Measurements from ENCODE around the gene CAMSAP2. TPM values are rescaled to one million over a fixed set of nuclear protein-coding genes. Genes with fewer than 3 reads are reported as not detected.
"Not testable (repeated sequence)": the region's sequence is repeated elsewhere in the genome, so short reads cannot be mapped to it uniquely, and the experiment has no call there.

The CAMSAP2 gene
- total and polyA plus RNA-seq, 2 of the 8 experiments (the other 6 are each of a cell fraction or from before 2014, with no cell fraction given), result 4.2 to 27.6 TPM

DNA sequence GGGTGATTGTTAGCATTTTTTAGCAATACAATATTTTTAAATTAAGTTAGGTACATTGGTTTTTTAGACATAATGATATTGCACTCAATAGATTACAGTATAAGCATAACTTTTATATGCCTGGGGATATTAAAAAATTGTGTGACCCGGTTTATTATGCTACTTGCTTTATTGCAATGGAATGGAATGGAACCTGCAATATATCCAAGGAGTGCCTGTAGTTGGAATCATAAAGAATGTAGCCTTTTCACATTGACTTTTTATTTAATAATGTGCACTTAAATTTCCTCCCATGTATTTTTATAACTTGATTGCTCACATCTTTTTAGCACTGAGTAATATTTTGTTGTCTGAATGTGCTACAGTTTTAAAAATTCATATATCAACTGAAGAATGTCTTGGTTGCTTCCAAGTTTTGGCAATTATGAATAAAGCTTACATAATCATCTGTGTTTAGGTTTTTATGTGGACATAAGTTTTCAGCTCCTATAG, 49.2 kb downstream of the CAMSAP2 start (continued):
- TF ChIP-seq CHD2 (IDR thresholded peaks at IDR 0.05; ENCODE audit: low read length), result no peak
- TF ChIP-seq RBBP5 (IDR thresholded peaks at IDR 0.05; ENCODE audit: borderline replicate concordance, low read depth, low read length), result no peak
- no peak for TF ChIP-seq HDAC6 (IDR thresholded peaks at IDR 0.05; ENCODE audit: low read depth, low read length)

DNA sequence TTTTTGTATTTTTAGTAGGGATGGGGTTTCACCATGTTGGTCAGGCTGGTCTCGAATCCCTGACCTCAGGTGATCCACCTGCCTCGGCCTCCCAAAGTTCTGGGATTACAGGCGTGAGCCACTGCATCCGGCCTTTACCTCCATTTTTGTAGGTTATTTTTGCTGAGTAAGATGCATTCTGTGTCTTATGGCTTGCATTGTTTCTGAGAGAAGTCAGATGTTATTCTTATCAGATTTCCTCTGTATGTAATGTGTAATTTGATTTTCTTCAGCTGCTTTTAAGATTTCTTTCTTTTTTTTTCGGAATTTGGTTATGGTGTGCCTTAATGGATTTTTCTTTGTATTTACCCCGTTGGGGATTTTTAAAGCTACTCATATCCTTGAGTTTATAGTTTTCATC, 52.3 kb downstream of the CAMSAP2 start:
- H3K27me3 ChIP-seq (replicated peaks in 1 of 4; ENCODE audit: control insufficient read depth in 3 of 4, extremely low read depth in 1 of 4, insufficient read depth in 3 of 4, low read length in 3 of 4); H3K4ac ChIP-seq (replicated peaks; ENCODE audit: insufficient read length, low read depth, low read length); FAIRE-seq; H3K56ac ChIP-seq (replicated peaks; ENCODE audit: insufficient read length, low read depth, low read length); H2AFZ ChIP-seq (ENCODE audit: low read length); H3K4me1 ChIP-seq (replicated peaks in 1 of 4; ENCODE audit: control insufficient read depth in 3 of 4, insufficient read depth in 4 of 4, low read length in 3 of 4); H4K20me1 ChIP-seq (replicated peaks in 1 of 2; ENCODE audit: control insufficient read depth in 1 of 2, insufficient read depth in 2 of 2, low read length in 2 of 2); H2BK120ac ChIP-seq (replicated peaks; ENCODE audit: low read depth, low read length); H4K91ac ChIP-seq (replicated peaks; ENCODE audit: insufficient read length, low read length); H3K23me2 ChIP-seq (ENCODE audit: low read depth, low read length); DNase-seq (ENCODE audit: low read depth in 1 of 2, low spot score in 2 of 2); H3K27ac ChIP-seq (ENCODE audit: low read depth, low read length); H3K9me3 ChIP-seq (ENCODE audit: insufficient read depth in 2 of 2, low read depth in 1 of 2, low read length in 1 of 2); H3K36me3 ChIP-seq (ENCODE audit: control insufficient read depth in 2 of 4, insufficient read depth in 4 of 4, low read length in 3 of 4); H3K14ac ChIP-seq (ENCODE audit: insufficient read length); H3K79me1 ChIP-seq (ENCODE audit: low read depth, low read length); H3K18ac ChIP-seq (ENCODE audit: extremely low read depth, low read length); H2BK20ac ChIP-seq (ENCODE audit: low read length); H2BK12ac ChIP-seq (ENCODE audit: low read depth, low read length); H4K8ac ChIP-seq (ENCODE audit: extremely low read depth, insufficient read depth, low read length); H3K4me2 ChIP-seq (ENCODE audit: insufficient read depth in 1 of 2, low read depth in 2 of 2, low read length in 2 of 2); H4K5ac ChIP-seq (ENCODE audit: insufficient read length, low read depth, low read length); H3K9ac ChIP-seq (replicated peaks in 1 of 4; ENCODE audit: extremely low read depth in 1 of 4, low read depth in 3 of 4, low read length in 3 of 4); H2BK5ac ChIP-seq (ENCODE audit: low read depth, low read length); H3K4me3 ChIP-seq (ENCODE audit: extremely low read depth in 1 of 4, insufficient read depth in 2 of 4, low read depth in 3 of 4, low read length in 4 of 4); H2AK5ac ChIP-seq (ENCODE audit: low read depth, low read length); H2BK15ac ChIP-seq (ENCODE audit: low read length); H3K23ac ChIP-seq (ENCODE audit: insufficient read length): not testable (repeated sequence)
- 88% methylated on average over 6 of the region's 6 CpGs; no CpG with 5 or more reads in 1 of the 2 experiments for WGBS, 2 experiments (ENCODE audit: extremely low coverage in 1 of 2, insufficient coverage in 1 of 2, insufficient read length in 1 of 2, insufficient replicate concordance in 2 of 2, low coverage in 1 of 2, low lambda C conversion rate in 2 of 2, missing lambda C conversion rate in 1 of 2)
- peaks cover 0 to 16% of the 10 kb centered on the region in 2 experiments; a peak in 2 of 4 replicates for H3K79me2 ChIP-seq (ENCODE audit: control insufficient read depth in 1 of 2, insufficient read depth in 2 of 2, low read length in 2 of 2)
- POLR2A ChIA-PET (ENCODE audit: partially characterized antibody), result interaction anchor here (0.8 kb wide), 1 partner anchor 100 kb away, joined by 3 read pairs; no protein-coding TSS in a partner anchor
- CTCF ChIA-PET (ENCODE audit: partially characterized antibody), result interaction anchor here (1.5 to 1.8 kb wide), 2 partner anchors 16 to 126 kb away, joined by 3 to 5 read pairs; no protein-coding TSS in a partner anchor
